Nephron progenitor cell (in vitro differentiated cells): Measurements from ENCODE around the gene ZNF225.
A peak's percentile ranks its signal among the peaks of the same experiment; 100 is the strongest.
"Not testable (repeated sequence)": the region's sequence is repeated elsewhere in the genome, so short reads cannot be mapped to it uniquely, and the experiment has no call there.

ENCODE experiments used
- DNase-seq: peaks from one replicate; pipeline ENCODE4 v3.0.0; 2021
- H3K27ac Mint-ChIP-seq: 2 replicates; pipeline ENCODE4 v1.8.0; 2021; ENCODE audit warnings: mild to moderate bottlenecking, moderate library complexity, mixed read lengths
- H3K27me3 Mint-ChIP-seq: 2 replicates; pipeline ENCODE4 v1.8.0; 2021; ENCODE audit warnings: mild to moderate bottlenecking, low read depth, mixed read lengths; ENCODE audit not compliant: poor library complexity
- H3K36me3 Mint-ChIP-seq: 2 replicates; pipeline ENCODE4 v1.8.0; 2021; ENCODE audit warnings: low read depth, mixed read lengths
- H3K4me1 Mint-ChIP-seq: 2 replicates; pipeline ENCODE4 v1.8.0; 2021; ENCODE audit warnings: mixed read lengths
- H3K4me3 Mint-ChIP-seq: 2 replicates; pipeline ENCODE4 v1.8.0; 2021; ENCODE audit warnings: mild to moderate bottlenecking, moderate library complexity, mixed read lengths
- H3K9me3 Mint-ChIP-seq: 2 replicates; pipeline ENCODE4 v1.8.0; 2021; ENCODE audit warnings: mild to moderate bottlenecking, moderate library complexity, mixed read lengths
- TF ChIP-seq, protein P1 (sequence below): fragments of 200-600 bp; sonication (generic); IDR thresholded peaks from 2 replicates; pipeline ENCODE4 v1.5.0; 2021; ENCODE audit warnings: antibody characterized with exemption

ZNF225 gene

DNA sequence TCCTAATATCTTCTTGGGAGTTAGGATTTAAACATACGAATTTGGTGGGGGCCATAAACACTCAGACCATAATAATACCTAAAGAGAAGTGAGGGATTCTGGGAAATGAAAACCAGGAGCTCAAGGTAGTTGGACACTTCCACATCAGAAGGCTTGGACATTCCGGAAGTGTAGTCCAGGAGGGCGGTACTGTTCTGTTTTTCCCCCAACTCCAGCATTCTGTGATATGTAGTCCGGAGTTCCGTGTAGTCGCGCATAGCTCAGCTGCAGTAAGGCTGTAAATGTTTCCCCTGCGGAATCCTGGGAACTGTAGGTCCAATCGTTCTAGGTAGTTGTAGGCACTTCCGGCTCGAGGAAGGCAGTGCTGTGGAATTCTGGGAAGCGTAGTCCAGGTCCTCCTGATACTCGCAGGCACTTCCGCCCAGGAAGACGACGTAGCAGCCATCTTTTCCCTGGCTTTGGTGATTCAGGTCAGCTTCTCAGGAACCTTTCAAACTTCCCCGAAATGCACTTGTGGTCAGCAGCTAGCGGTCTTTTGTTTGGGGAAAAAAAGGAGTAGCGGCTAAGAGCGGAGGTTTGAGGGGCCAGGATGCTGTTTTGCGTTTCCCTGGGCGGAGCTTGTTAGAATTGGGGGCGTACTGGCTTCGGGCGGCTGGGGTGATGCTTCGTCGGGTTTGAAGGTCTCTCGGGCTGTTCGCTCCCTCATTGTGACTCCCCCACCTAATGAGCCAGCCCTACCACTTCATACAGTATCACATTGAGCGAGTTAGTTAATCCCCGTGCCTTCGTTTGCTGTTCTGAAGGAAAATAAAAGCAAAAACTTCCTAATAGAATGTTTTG, 51.7 kb downstream of the ZNF225 start, which contains the start of gene ZNF226:
Gene ZNF226, plus strand, starts transcription at position 428 of the 840 bp plus-strand sequence. CDS start 4,981 bp downstream, outside the sequence.
- TF ChIP-seq, protein P1, sequence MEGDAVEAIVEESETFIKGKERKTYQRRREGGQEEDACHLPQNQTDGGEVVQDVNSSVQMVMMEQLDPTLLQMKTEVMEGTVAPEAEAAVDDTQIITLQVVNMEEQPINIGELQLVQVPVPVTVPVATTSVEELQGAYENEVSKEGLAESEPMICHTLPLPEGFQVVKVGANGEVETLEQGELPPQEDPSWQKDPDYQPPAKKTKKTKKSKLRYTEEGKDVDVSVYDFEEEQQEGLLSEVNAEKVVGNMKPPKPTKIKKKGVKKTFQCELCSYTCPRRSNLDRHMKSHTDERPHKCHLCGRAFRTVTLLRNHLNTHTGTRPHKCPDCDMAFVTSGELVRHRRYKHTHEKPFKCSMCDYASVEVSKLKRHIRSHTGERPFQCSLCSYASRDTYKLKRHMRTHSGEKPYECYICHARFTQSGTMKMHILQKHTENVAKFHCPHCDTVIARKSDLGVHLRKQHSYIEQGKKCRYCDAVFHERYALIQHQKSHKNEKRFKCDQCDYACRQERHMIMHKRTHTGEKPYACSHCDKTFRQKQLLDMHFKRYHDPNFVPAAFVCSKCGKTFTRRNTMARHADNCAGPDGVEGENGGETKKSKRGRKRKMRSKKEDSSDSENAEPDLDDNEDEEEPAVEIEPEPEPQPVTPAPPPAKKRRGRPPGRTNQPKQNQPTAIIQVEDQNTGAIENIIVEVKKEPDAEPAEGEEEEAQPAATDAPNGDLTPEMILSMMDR = no peak
- Mint-ChIP-seq H3K27me3 (peaks cover 13% of the 10 kb centered on the region), H3K9me3 (peaks cover 91% of the 10 kb centered on the region), H3K4me1 (peaks cover 23% of the 10 kb centered on the region), H3K4me3 (peak within 1 kb of the TSS; percentile 100), H3K36me3 (peaks cover 50% of the 10 kb centered on the region), H3K27ac (peak within 1 kb of the TSS; percentile 99)
- DNase-seq = peak; percentile 78

- H3K4me3 Mint-ChIP-seq, H3K27ac Mint-ChIP-seq, DNase-seq, H3K27me3 Mint-ChIP-seq: not testable (repeated sequence)
- Mint-ChIP-seq H3K4me1 (peaks cover 16% of the 10 kb centered on the region), H3K36me3 (peaks cover 95% of the 10 kb centered on the region), H3K9me3 (peaks cover 89% of the 10 kb centered on the region)
These were observed 57.5 kb downstream of the ZNF225 start for GRCh38 chr19:44170660-44171059.

- H3K36me3 Mint-ChIP-seq = peaks cover 70% of the 10 kb centered on the region
- peaks cover 7% of the 10 kb centered on the region for H3K27me3 Mint-ChIP-seq
- TF ChIP-seq, protein P1 = no peak
- no peak overlapping the region for H3K4me3 Mint-ChIP-seq
- H3K27ac Mint-ChIP-seq = no peak overlapping the region
- H3K4me1 Mint-ChIP-seq = no peaks in the 10 kb centered on the region
- peaks cover 97% of the 10 kb centered on the region for H3K9me3 Mint-ChIP-seq
- DNase-seq = no peak
These were observed 63.4 kb downstream of the ZNF225 start for GRCh38 chr19:44176590-44176989.

GRCh38 chr19:44180968-44181367, 67.8 kb downstream of the ZNF225 start:
- Mint-ChIP-seq H3K36me3 (peaks cover 26% of the 10 kb centered on the region), H3K4me1 (no peaks in the 10 kb centered on the region), H3K27ac (no peak overlapping the region), H3K4me3 (no peak overlapping the region), H3K27me3 (peaks cover 17% of the 10 kb centered on the region), H3K9me3 (peaks cover 70% of the 10 kb centered on the region)
- DNase-seq = no peak
- TF ChIP-seq, protein P1 = no peak

DNA sequence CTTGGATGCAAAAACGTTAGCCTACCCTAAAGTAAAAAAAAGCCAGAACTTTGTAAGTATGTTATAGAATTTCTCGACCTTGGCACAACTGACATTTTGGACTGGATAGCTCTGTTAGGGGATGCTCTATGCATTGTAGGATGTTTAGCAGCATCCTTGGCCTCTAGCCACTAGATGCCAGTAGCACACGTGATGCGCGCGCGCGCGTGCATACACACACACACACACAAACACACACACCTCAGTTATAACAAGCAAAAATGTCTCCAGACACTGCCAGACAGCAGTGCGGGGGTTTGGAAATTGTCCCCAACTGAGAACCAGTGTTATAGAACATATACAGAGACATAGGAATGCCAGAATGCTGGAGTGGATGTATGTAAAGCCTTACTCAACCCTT, 68.9 kb downstream of the ZNF225 start:
- Mint-ChIP-seq H3K27ac (no peak overlapping the region), H3K4me3 (no peak overlapping the region), H3K27me3 (peaks cover 25% of the 10 kb centered on the region), H3K4me1 (no peaks in the 10 kb centered on the region), H3K36me3 (peaks cover 14% of the 10 kb centered on the region), H3K9me3 (peaks cover 63% of the 10 kb centered on the region)
- no peak for DNase-seq
- TF ChIP-seq, protein P1 = no peak
